ENCODE data around the gene RAD51B. TPM values are rescaled to one million over a fixed set of nuclear protein-coding genes. Genes with fewer than 3 reads are reported as not detected.

Gene RAD51B
- total and polyA plus RNA-seq, 2 of the 13 experiments (the other 11 are each of a cell fraction or from before 2014, with no cell fraction given) = 7.0 to 9.5 TPM

GRCh38 chr14:68596211-68596610 lies 776.6 kb downstream of the RAD51B start (continued):
- no peak for TF ChIP-seq ERF (CRISPR knock-in tag; IDR thresholded peaks at IDR 0.05)
- no peak for TF ChIP-seq SIX1 (CRISPR knock-in tag; IDR thresholded peaks at IDR 0.05; ENCODE audit: borderline replicate concordance)
- TF ChIP-seq ZNF777 (CRISPR knock-in tag; IDR thresholded peaks at IDR 0.05) = no peak
- no peak for TF ChIP-seq PAX8 (CRISPR knock-in tag; IDR thresholded peaks at IDR 0.05; ENCODE audit: borderline replicate concordance)

- WGBS (ENCODE audit: low lambda C conversion rate) = 91% methylated on average over 10 of the region's 10 CpGs
- Histone ChIP-seq H4K20me1 (ENCODE audit: insufficient read depth, low read length) (no peaks in the 10 kb centered on the region), H3K36me3 (replicated peaks in 1 of 2; ENCODE audit: control insufficient read depth in 1 of 2, insufficient read depth in 2 of 2, low read length in 2 of 2) (no peaks in the 10 kb centered on the region), H3K79me2 (ENCODE audit: insufficient read depth, low read length) (no peaks in the 10 kb centered on the region), H3K4me1 (ENCODE audit: insufficient read depth, low read length) (peaks cover 85% of the 10 kb centered on the region), H3K9me3 (ENCODE audit: low read length) (no peaks in the 10 kb centered on the region), H3K4me3 (replicated peaks in 1 of 3; ENCODE audit: insufficient read depth in 1 of 3, low read depth in 2 of 3, low read length in 3 of 3) (no peak overlapping the region), H3K4me2 (ENCODE audit: low read depth, low read length) (no peak overlapping the region), H2AFZ (ENCODE audit: low read length) (no peak overlapping the region), H3K27me3 (ENCODE audit: control insufficient read depth in 1 of 2, insufficient read depth in 2 of 2, low read length in 2 of 2) (no peaks in the 10 kb centered on the region), H3K9ac (ENCODE audit: insufficient read depth, low read depth, low read length) (no peak overlapping the region), H3K27ac (ENCODE audit: extremely low read length, insufficient read depth, low read length) (no peak overlapping the region)
- CTCF ChIA-PET (ENCODE audit: low intra/inter-chr PET ratio, low total read pairs) = no interaction called here
- ATAC-seq (no peak), FAIRE-seq (no peak), DNase-seq (ENCODE audit: low spot score) (no peak)
- BruUV-seq (replicated peaks) = no TSS peak
- in situ Hi-C loops (cut with HindIII; ENCODE audit: extremely low pct_ligation_motif_present, low pct_unique_long_range_greater_than_20kb) (no loop called here), intact Hi-C loops (cut with micrococcal nuclease; ENCODE audit: unreplicated experiment) (loop anchor here (10.0 kb wide), 1 partner anchor 188 kb away; no protein-coding TSS in a partner anchor)
- POLR2A ChIA-PET = interaction anchor here (1.5 to 3.1 kb wide), 3 partner anchors 8 to 34 kb away, joined by 4 to 42 read pairs (median 18); no protein-coding TSS in a partner anchor
- TF ChIP-seq ZBTB33 (CRISPR knock-in tag; IDR thresholded peaks at IDR 0.05) (0 out of 2 replicates have a peak, but pooled peaks have one; percentile 26), NCOA5 (CRISPR knock-in tag; IDR thresholded peaks at IDR 0.05) (no peak), SIX4 (CRISPR knock-in tag; IDR thresholded peaks at IDR 0.05) (no peak), CSRNP1 (CRISPR knock-in tag; IDR thresholded peaks at IDR 0.05) (no peak), ZNF83 (CRISPR knock-in tag; IDR thresholded peaks at IDR 0.05; ENCODE audit: borderline replicate concordance) (no peak), SNAPC2 (CRISPR knock-in tag; IDR thresholded peaks at IDR 0.05) (no peak), ZFX (CRISPR knock-in tag; IDR thresholded peaks at IDR 0.05; ENCODE audit: low read depth) (no peak)
These were observed 777.1 kb downstream of the RAD51B start for GRCh38 chr14:68596701-68597100.

All from HepG2 (cell line).